BLaER1 treated with 17β-estradiol and CSF1 and Interleukin-3, amounts not matched to agents 10 nM and 100 nM (cell line): ENCODE measurements around the gene ZSCAN22.

Source experiments
- H3K27ac ChIP-seq, 11 experiments: shearing (Covaris generic); formaldehyde crosslinking; 2 replicates each; pipeline ENCODE4 v1.8.1; 2022
- H3K27me3 ChIP-seq, 11 experiments: shearing (Covaris generic); formaldehyde crosslinking; 2 replicates each; pipeline ENCODE4 v1.8.1; 2022
- H3K36me3 ChIP-seq, 11 experiments: shearing (Covaris generic); formaldehyde crosslinking; 2 replicates each; pipeline ENCODE4 v1.8.1; 2022
- H3K4me1 ChIP-seq, 10 experiments: shearing (Covaris generic); formaldehyde crosslinking; 2 replicates each; pipeline ENCODE4 v1.8.1; 2022
- H3K4me2 ChIP-seq, 11 experiments: shearing (Covaris generic); formaldehyde crosslinking; 2 replicates each; pipeline ENCODE4 v1.8.1; 2022
- H3K4me3 ChIP-seq, 10 experiments: shearing (Covaris generic); formaldehyde crosslinking; 2 replicates each; pipeline ENCODE4 v1.8.1; 2022
- H3K9ac ChIP-seq, 11 experiments: shearing (Covaris generic); formaldehyde crosslinking; 2 replicates each; pipeline ENCODE4 v1.8.1; 2022
- H3K9me3 ChIP-seq, 11 experiments: shearing (Covaris generic); formaldehyde crosslinking; replicated peaks in 1 of 11; 2 replicates each; pipeline ENCODE4 v1.8.1; 2022
- H4K20me1 ChIP-seq, 11 experiments: shearing (Covaris generic); formaldehyde crosslinking; 2 replicates each; pipeline ENCODE4 v1.8.1; 2022
- Cebpa-rat ChIP-seq, 11 experiments: shearing (Covaris generic); IDR thresholded peaks; 2 replicates each; pipeline ENCODE4 v1.8.1; 2022

ZSCAN22 gene

GRCh38 chr19:58380037-58380661 lies 53.4 kb downstream of the ZSCAN22 start:
- H3K4me3 ChIP-seq, result peak overlapping the region; percentile 65 to 82 (median 75)
- H3K4me1 ChIP-seq, result peaks cover 41 to 57% (median 52%) of the 10 kb centered on the region in 10 experiments
- no peaks in the 10 kb centered on the region for H3K27me3 ChIP-seq
- no peaks in the 10 kb centered on the region for H3K36me3 ChIP-seq
- no peaks in the 10 kb centered on the region for H3K9me3 ChIP-seq
- H4K20me1 ChIP-seq, result no peaks in the 10 kb centered on the region
- TF ChIP-seq Cebpa-rat (IDR thresholded peaks at IDR 0.05), result no peak
- H3K4me2 ChIP-seq, result peak overlapping the region; percentile 78 to 100 (median 98)
- H3K9ac ChIP-seq, result peak overlapping the region; percentile 81 to 96 (median 89)
- peak overlapping the region; percentile 70 to 96 (median 93) for H3K27ac ChIP-seq

GRCh38 chr19:58380662-58381459 lies 54.1 kb downstream of the ZSCAN22 start, which contains the start of gene ZNF837:
Gene ZNF837 (minus strand): TSS chr19:58381030. CDS start chr19:58369332, 11,698 bp downstream.
- Histone ChIP-seq H3K4me3 (peak within 1 kb of the TSS; percentile 65 to 82 (median 75)), H4K20me1 (no peaks in the 10 kb centered on the region), H3K36me3 (no peaks in the 10 kb centered on the region), H3K9ac (peak within 1 kb of the TSS; percentile 81 to 96 (median 89)), H3K27me3 (no peaks in the 10 kb centered on the region), H3K9me3 (no peaks in the 10 kb centered on the region), H3K27ac (peak within 1 kb of the TSS; percentile 70 to 96 (median 93)), H3K4me2 (peak within 1 kb of the TSS; percentile 81 to 100 (median 98)), H3K4me1 (peaks cover 48 to 64% (median 59%) of the 10 kb centered on the region in 10 experiments)
- no peak for TF ChIP-seq Cebpa-rat (IDR thresholded peaks at IDR 0.05)

GRCh38 chr19:58381460-58382212 lies 54.8 kb downstream of the ZSCAN22 start:
- Histone ChIP-seq H3K4me1 (peaks cover 54 to 71% (median 66%) of the 10 kb centered on the region in 10 experiments), H3K27ac (peak overlapping the region; percentile 70 to 96 (median 93); a peak in 21 of 22 replicates), H3K9me3 (no peaks in the 10 kb centered on the region), H3K36me3 (no peaks in the 10 kb centered on the region), H3K9ac (peak overlapping the region; percentile 81 to 96 (median 89)), H3K4me2 (peak overlapping the region; percentile 81 to 99 (median 95)), H4K20me1 (no peaks in the 10 kb centered on the region), H3K4me3 (peak overlapping the region; percentile 65 to 82 (median 75)), H3K27me3 (no peaks in the 10 kb centered on the region)
- no peak for TF ChIP-seq Cebpa-rat (IDR thresholded peaks at IDR 0.05)

- H3K9ac ChIP-seq, result peak overlapping the region in 10 of 11 experiments; percentile 81 to 96 (median 90); a peak in 19 of 22 replicates
- no peaks in the 10 kb centered on the region for H3K9me3 ChIP-seq
- TF ChIP-seq Cebpa-rat (IDR thresholded peaks at IDR 0.05), result no peak
Observed at GRCh38 chr19:58382997-58383603, 56.3 kb downstream of the ZSCAN22 start.

GRCh38 chr19:58385313-58385890 lies 58.6 kb downstream of the ZSCAN22 start:
- peak overlapping the region in 8 of 10 experiments; percentile 80 to 96 (median 89); a peak in 15 of 20 replicates for H3K4me3 ChIP-seq
- H4K20me1 ChIP-seq, result peaks cover 20 to 33% (median 30%) of the 10 kb centered on the region in 11 experiments; a peak in 21 of 22 replicates
- peak overlapping the region; percentile 93 to 99 (median 96); a peak in 21 of 22 replicates for H3K27ac ChIP-seq
- H3K36me3 ChIP-seq, result peaks cover 23 to 28% (median 27%) of the 10 kb centered on the region in 11 experiments
- peak overlapping the region; percentile 89 to 99 (median 97) for H3K4me2 ChIP-seq
- no peak for TF ChIP-seq Cebpa-rat (IDR thresholded peaks at IDR 0.05)
- H3K9ac ChIP-seq, result peak overlapping the region; percentile 89 to 98 (median 95)
- peaks cover 63 to 77% (median 72%) of the 10 kb centered on the region in 10 experiments for H3K4me1 ChIP-seq
- no peaks in the 10 kb centered on the region for H3K27me3 ChIP-seq
- no peaks in the 10 kb centered on the region for H3K9me3 ChIP-seq

More at GRCh38 chr19:58382997-58383603, 56.3 kb downstream of the ZSCAN22 start:
- peak overlapping the region in 3 of 10 experiments; percentile 21 to 80 (median 76); a peak in 5 of 20 replicates for H3K4me3 ChIP-seq
- peaks cover under 1 to 5% (median 4%) of the 10 kb centered on the region in 11 experiments; a peak in 19 of 22 replicates for H3K36me3 ChIP-seq
- H3K27ac ChIP-seq, result peak overlapping the region in 10 of 11 experiments; percentile 26 to 96 (median 93); a peak in 16 of 22 replicates
- H3K27me3 ChIP-seq, result no peaks in the 10 kb centered on the region
- peaks cover 58 to 75% (median 70%) of the 10 kb centered on the region in 10 experiments for H3K4me1 ChIP-seq
- H3K4me2 ChIP-seq, result peak overlapping the region; percentile 81 to 99 (median 95)
- H4K20me1 ChIP-seq, result peaks cover 3 to 9% (median 7%) of the 10 kb centered on the region in 11 experiments; a peak in 19 of 22 replicates

GRCh38 chr19:58385891-58386575 lies 59.2 kb downstream of the ZSCAN22 start:
- H3K4me3 ChIP-seq, result peak overlapping the region; percentile 80 to 96 (median 90)
- peaks cover 25 to 39% (median 36%) of the 10 kb centered on the region in 11 experiments; a peak in 21 of 22 replicates for H4K20me1 ChIP-seq
- H3K27me3 ChIP-seq, result no peaks in the 10 kb centered on the region
- peak overlapping the region; percentile 93 to 99 (median 96) for H3K27ac ChIP-seq
- no peak for TF ChIP-seq Cebpa-rat (IDR thresholded peaks at IDR 0.05)
- peak overlapping the region; percentile 89 to 99 (median 97) for H3K4me2 ChIP-seq
- H3K9me3 ChIP-seq, result no peaks in the 10 kb centered on the region
- H3K9ac ChIP-seq, result peak overlapping the region; percentile 89 to 98 (median 95)
- peaks cover 66 to 83% (median 78%) of the 10 kb centered on the region in 10 experiments for H3K4me1 ChIP-seq
- H3K36me3 ChIP-seq, result peaks cover 30 to 34% (median 33%) of the 10 kb centered on the region in 11 experiments

- Histone ChIP-seq H3K36me3 (peaks cover 37 to 42% (median 40%) of the 10 kb centered on the region in 11 experiments), H3K4me3 (peak within 1 kb of the TSS; percentile 80 to 96 (median 90)), H3K4me2 (peak within 1 kb of the TSS; percentile 95 to 99 (median 98)), H3K9me3 (no peaks in the 10 kb centered on the region), H4K20me1 (peaks cover 32 to 46% (median 44%) of the 10 kb centered on the region in 11 experiments; a peak in 21 of 22 replicates), H3K4me1 (peaks cover 65 to 88% (median 81%) of the 10 kb centered on the region in 10 experiments), H3K27ac (peak within 1 kb of the TSS; percentile 93 to 99 (median 96)), H3K9ac (peak within 1 kb of the TSS; percentile 89 to 98 (median 95)), H3K27me3 (no peaks in the 10 kb centered on the region)
- no peak for TF ChIP-seq Cebpa-rat (IDR thresholded peaks at IDR 0.05)
Observed at GRCh38 chr19:58386576-58387337, 60.0 kb downstream of the ZSCAN22 start, which contains the start of gene RPS5. Gene RPS5 (plus strand): TSS chr19:58387269. CDS start chr19:58388138, 869 bp downstream.
